K562 (cell line): ENCODE measurements around the gene LUC7L. TPM values are rescaled to one million over a fixed set of nuclear protein-coding genes. Genes with fewer than 3 reads are reported as not detected.

Experiments used
- BCOR ChIP-seq: fragments of 450-650 bp; IDR thresholded peaks from 2 replicates; pipeline ENCODE4 v1.6.1; 2016
- CREM ChIP-seq: IDR thresholded peaks from 2 replicates; pipeline ENCODE4 v1.6.1; 2014; ENCODE audit warnings: antibody characterized with exemption, low read depth
- GABPB2 ChIP-seq: fragments of 250-450 bp; sonication (Bioruptor Pico); conservative IDR thresholded peaks from 2 replicates; pipeline ENCODE4 v1.5.1; 2021; ENCODE audit warnings: mild to moderate bottlenecking
- GTF2A2 ChIP-seq: IDR thresholded peaks from 2 replicates; pipeline ENCODE4 v1.6.1; 2016; ENCODE audit warnings: mild to moderate bottlenecking, missing genetic modification characterization, missing compliant biosample characterization
- KDM1A ChIP-seq, 2 experiments: fragments of 450-650 bp; IDR thresholded peaks; 2 replicates each; pipeline ENCODE4 v1.6.1; 2016; ENCODE audit warnings: mild to moderate bottlenecking in 2 of 2
- MGA ChIP-seq: fragments of 450-650 bp; IDR thresholded peaks from 2 replicates; pipeline ENCODE4 v1.6.1; 2016; ENCODE audit warnings: mild to moderate bottlenecking, moderate library complexity
- NKRF ChIP-seq: fragments of 450-650 bp; IDR thresholded peaks from 2 replicates; pipeline ENCODE4 v1.6.1; 2016; ENCODE audit warnings: borderline replicate concordance
- PHF20 ChIP-seq: fragments of 450-650 bp; IDR thresholded peaks from 2 replicates; pipeline ENCODE4 v1.6.1; 2018; ENCODE audit not compliant: partially characterized antibody
- POLR2B ChIP-seq: fragments of 450-650 bp; IDR thresholded peaks from 2 replicates; pipeline ENCODE4 v1.6.1; 2018; ENCODE audit warnings: low read depth; ENCODE audit not compliant: partially characterized antibody
- RBM39 ChIP-seq: fragments of 200-400 bp; formaldehyde crosslinking; optimal IDR thresholded peaks from 2 replicates; pipeline ENCODE3; 2018; ENCODE audit warnings: low read depth, low read length
- RCOR1 ChIP-seq, 2 experiments: IDR thresholded peaks; 2 replicates each; pipeline ENCODE4 v1.6.1; 2012; ENCODE audit warnings: low read depth in 2 of 2, low read length in 2 of 2, borderline replicate concordance in 1 of 2, improper control_type of control experiment in 1 of 2
- SIN3A ChIP-seq, 2 experiments: fragments of 150-350 bp in 1 of 2; IDR thresholded peaks; 2 replicates each; pipeline ENCODE4 v1.6.1; 2011 to 2016; ENCODE audit warnings: borderline replicate concordance in 2 of 2, low read depth in 2 of 2, low read length in 2 of 2, mild to moderate bottlenecking in 2 of 2, moderate library complexity in 2 of 2; ENCODE audit not compliant: control insufficient read depth in 1 of 2
- XRCC5 ChIP-seq: fragments of 200-400 bp; formaldehyde crosslinking; IDR thresholded peaks from 2 replicates; pipeline ENCODE4 v1.6.1; 2017; ENCODE audit warnings: low read depth, mild to moderate bottlenecking, low read length
- ZFPM2 ChIP-seq: fragments of 250-450 bp; sonication (Bioruptor Pico); IDR thresholded peaks from 2 replicates; pipeline ENCODE4 v1.5.1; 2022; ENCODE audit warnings: mild to moderate bottlenecking
- ZNF143 ChIP-seq: sonication (generic); formaldehyde crosslinking; IDR thresholded peaks from 2 replicates; pipeline ENCODE4 v1.9.0; 2022; ENCODE audit warnings: mild to moderate bottlenecking, missing genetic modification reagents
- polyA plus RNA-seq, 8 experiments: library from polyadenylated mRNA; depleted of rRNA in 4 of 8; stranded (reverse) in 5 of 8; unstranded in 3 of 8; fragments of >200 nt; fragmentation: Nextera tagmentation in 2 of 8; fragmentation: Illumina TruSeq in 1 of 8; extraction: Ambion mirVana in 2 of 8; extraction: Trizol in 1 of 8; gene quantifications; 2 replicates each; pipeline versions ENCODE4 v1.2.1 to v1.2.3, GENCODE V29; 2011 to 2014; ENCODE audit warnings: inconsistent platforms in 1 of 8, missing spikeins in 1 of 8
- total RNA-seq, 7 experiments: library from RNA; depleted of rRNA in 6 of 7; stranded (reverse); fragments of >200 nt in 6 of 7; fragmentation: Illumina TruSeq in 2 of 7; extraction: Trizol in 2 of 7; gene quantifications; 2 replicates each; pipeline versions ENCODE4 v1.2.1 to v1.2.3, GENCODE V29; 2011 to 2021; ENCODE audit warnings: low replicate concordance in 1 of 7

The LUC7L gene
- total and polyA plus RNA-seq, 9 of the 15 experiments (the other 6 are each of a cell fraction or from before 2014, with no cell fraction given), result 1.7 to 93.3 (median 59.5) TPM

GRCh38 chr16:234468-235305 is 5.4 kb upstream of the LUC7L start, which contains the start of gene FAM234A (continued):
- TF ChIP-seq MGA, result peak; percentile 91
- TF ChIP-seq SIN3A (IDR thresholded peaks at IDR 0.05; ENCODE audit: borderline replicate concordance in 2 of 2, control insufficient read depth in 1 of 2, low read depth in 2 of 2, low read length in 2 of 2), result peak; percentile 21 to 81; a peak in 3 of 4 replicates
- peak; percentile 96 for TF ChIP-seq NKRF
- TF ChIP-seq POLR2B, result peak; percentile 82
- TF ChIP-seq RCOR1 (IDR thresholded peaks at IDR 0.05; ENCODE audit: borderline replicate concordance in 1 of 2, low read depth in 2 of 2, low read length in 2 of 2), result peak in 1 of 2 experiments; percentile 72; a peak in 1 of 4 replicates
- no peak for TF ChIP-seq XRCC5
- no peak for TF ChIP-seq ZFPM2 (CRISPR knock-in tag)
- TF ChIP-seq GABPB2 (CRISPR knock-in tag), result no peak
- TF ChIP-seq CREM, result peak; percentile 94
- peak; percentile 18; the same call in 1 of the 2 replicates for TF ChIP-seq BCOR
- no peak for TF ChIP-seq RBM39
- TF ChIP-seq GTF2A2 (tag), result no peak
- peak in 1 of 2 experiments; percentile 73; a peak in 3 of 4 replicates for TF ChIP-seq KDM1A (IDR thresholded peaks at IDR 0.05)
- TF ChIP-seq PHF20, result peak; percentile 86
- TF ChIP-seq ZNF143, result 0 out of 2 replicates have a peak, but pooled peaks have one; percentile 19
